GM19452 (cell line): ENCODE results near the gene CD160.
A peak's percentile ranks its signal among the peaks of the same experiment; 100 is the strongest.
"Not testable (repeated sequence)": the region's sequence is repeated elsewhere in the genome, so short reads cannot be mapped to it uniquely, and the experiment has no call there.

Experiments
- ATAC-seq: cut with Tn5 transposase; IDR thresholded peaks from one replicate; pipeline ENCODE4 v1.9.1; 2021; ENCODE audit not compliant: unreplicated experiment

CD160 gene

GRCh38 chr1:145719230-145720079 lies at the start of gene CD160:
CD160 (plus strand) TSS chr1:145719499; CDS start chr1:145728328, 8,829 bp downstream.
- ATAC-seq: no peak

GRCh38 chr1:145670995-145671745 lies 48.1 kb upstream of the CD160 start:
- ATAC-seq: not testable (repeated sequence)

GRCh38 chr1:145673217-145673616 lies 46.1 kb upstream of the CD160 start:
- ATAC-seq: not testable (repeated sequence)

- not testable (repeated sequence) for ATAC-seq
These were observed 34.4 kb upstream of the CD160 start for GRCh38 chr1:145684858-145685257.

- not testable (repeated sequence) for ATAC-seq
These were observed 33.2 kb upstream of the CD160 start for GRCh38 chr1:145686078-145686477.

GRCh38 chr1:145688328-145688727 lies 31.0 kb upstream of the CD160 start:
- no peak for ATAC-seq

- ATAC-seq: no peak
These were observed 30.4 kb upstream of the CD160 start for GRCh38 chr1:145688924-145689323.

GRCh38 chr1:145689922-145690321 lies 29.4 kb upstream of the CD160 start:
- ATAC-seq: no peak

- ATAC-seq: peak; percentile 91
These were observed 28.4 kb upstream of the CD160 start for GRCh38 chr1:145690587-145691558.

GRCh38 chr1:145692785-145693443 lies 26.4 kb upstream of the CD160 start:
- ATAC-seq: no peak

- no peak for ATAC-seq
These were observed 23.3 kb upstream of the CD160 start for GRCh38 chr1:145695821-145696629.

GRCh38 chr1:145696630-145696960 lies 22.7 kb upstream of the CD160 start:
- no peak for ATAC-seq

GRCh38 chr1:145701306-145701862 lies 17.9 kb upstream of the CD160 start:
- ATAC-seq: no peak

- no peak for ATAC-seq
These were observed 17.2 kb upstream of the CD160 start for GRCh38 chr1:145702052-145702451.

- no peak for ATAC-seq
These were observed 16.5 kb upstream of the CD160 start for GRCh38 chr1:145702826-145703225.

- no peak for ATAC-seq
These were observed 13.7 kb upstream of the CD160 start for GRCh38 chr1:145705622-145706021.

GRCh38 chr1:145706086-145706664 lies 13.1 kb upstream of the CD160 start:
- ATAC-seq: no peak

- no peak for ATAC-seq
These were observed 12.0 kb upstream of the CD160 start, which contains the start of gene PDZK1 for GRCh38 chr1:145707183-145707867. PDZK1 (minus strand) TSS chr1:145707368; CDS start chr1:145688021, 19,347 bp downstream.
